Left hindlimb (tissue), 1 donor: ENCODE results near the gene CACNA1B.

Experiments used
- DNase-seq: peaks from one replicate; pipeline ENCODE4 v3.0.0-alpha.2; 2018

CACNA1B gene

GRCh38 chr9:138061631-138062030 lies 184.0 kb downstream of the CACNA1B start:
- DNase-seq: no peak

GRCh38 chr9:138062196-138062595 lies 184.6 kb downstream of the CACNA1B start:
- DNase-seq: no peak

GRCh38 chr9:138063033-138063432 lies 185.5 kb downstream of the CACNA1B start:
- no peak for DNase-seq

DNA sequence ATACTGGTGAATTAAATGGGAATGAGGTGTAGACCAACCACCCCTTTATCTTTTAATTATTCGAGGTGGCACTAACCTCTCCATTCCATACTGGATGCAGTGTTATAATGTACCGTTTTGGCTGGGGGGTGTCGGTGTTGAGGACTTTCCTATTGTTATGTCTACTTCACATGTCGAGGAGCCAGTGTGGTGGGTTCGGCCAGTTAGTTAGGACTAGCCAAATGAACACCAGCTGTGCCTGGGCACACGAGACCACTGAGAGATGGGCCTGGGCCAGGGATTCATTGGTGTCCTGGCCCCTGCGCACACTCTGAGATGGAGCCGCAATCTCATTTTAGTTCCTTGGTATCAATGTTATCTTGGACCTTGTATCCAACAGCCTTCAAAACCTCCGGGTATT lies 186.2 kb downstream of the CACNA1B start:
- DNase-seq: no peak

GRCh38 chr9:138064547-138064946 lies 187.0 kb downstream of the CACNA1B start:
- DNase-seq: no peak

- DNase-seq: no peak
These were observed 187.7 kb downstream of the CACNA1B start for GRCh38 chr9:138065287-138065686.

DNA sequence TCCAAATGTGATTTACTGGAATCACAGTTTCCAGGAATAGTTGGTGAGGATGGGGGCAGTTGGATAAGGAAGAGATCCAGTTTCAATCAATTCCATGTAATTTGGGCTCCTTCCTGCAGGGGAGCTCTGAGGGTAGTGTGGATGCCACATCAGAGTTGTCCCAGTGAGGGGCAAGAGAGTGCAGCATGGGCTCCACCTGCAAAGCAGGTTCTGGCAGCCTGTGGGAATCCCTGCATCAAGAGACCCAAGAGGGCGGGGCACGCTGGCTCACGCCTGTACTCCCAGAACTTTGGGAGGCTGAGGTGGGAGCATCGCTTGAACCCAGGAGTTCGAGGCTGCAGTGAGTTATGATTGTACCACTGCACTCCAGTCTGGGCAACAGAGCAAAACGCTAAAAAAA lies 188.5 kb downstream of the CACNA1B start:
- no peak for DNase-seq

- no peak for DNase-seq
These were observed 190.2 kb downstream of the CACNA1B start for GRCh38 chr9:138067613-138068367.

- DNase-seq: no peak
These were observed 191.0 kb downstream of the CACNA1B start for GRCh38 chr9:138068601-138069035.

DNA sequence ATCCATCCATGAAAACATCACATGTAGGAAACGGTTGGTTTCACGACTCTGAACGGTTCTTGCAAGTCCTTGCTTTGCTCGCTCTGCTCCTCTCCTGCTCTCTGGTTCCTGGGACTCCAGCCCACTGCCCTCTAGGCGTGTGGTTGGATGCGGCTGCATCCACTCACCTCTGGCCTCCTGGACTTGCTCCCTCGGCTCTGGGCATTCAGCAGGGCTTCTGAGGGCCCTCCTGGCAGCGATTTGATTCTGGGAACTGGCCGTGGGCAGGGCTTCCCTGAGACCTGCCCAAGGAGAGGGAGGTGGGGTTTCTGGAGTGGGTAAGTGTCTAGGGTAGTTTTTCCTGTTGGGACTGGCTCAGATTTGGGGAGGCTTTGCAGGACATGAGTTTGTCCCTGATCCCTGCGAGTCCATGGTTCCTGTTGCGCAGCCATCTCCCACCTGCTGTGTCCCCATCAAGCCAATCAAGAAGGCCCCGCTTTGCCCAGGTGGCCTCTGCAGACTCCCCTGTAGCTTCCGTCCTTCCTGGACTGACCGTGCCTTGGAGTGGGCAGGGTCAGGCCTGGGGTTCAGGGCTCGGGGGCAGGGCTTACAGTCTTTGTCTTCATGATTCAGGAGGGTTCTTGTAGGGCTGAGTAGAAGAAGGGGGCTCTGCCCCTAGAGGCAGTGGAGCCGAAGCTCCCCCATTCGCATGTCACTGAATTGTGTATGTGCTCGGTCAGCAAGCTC lies 192.3 kb downstream of the CACNA1B start:
- no peak for DNase-seq

DNA sequence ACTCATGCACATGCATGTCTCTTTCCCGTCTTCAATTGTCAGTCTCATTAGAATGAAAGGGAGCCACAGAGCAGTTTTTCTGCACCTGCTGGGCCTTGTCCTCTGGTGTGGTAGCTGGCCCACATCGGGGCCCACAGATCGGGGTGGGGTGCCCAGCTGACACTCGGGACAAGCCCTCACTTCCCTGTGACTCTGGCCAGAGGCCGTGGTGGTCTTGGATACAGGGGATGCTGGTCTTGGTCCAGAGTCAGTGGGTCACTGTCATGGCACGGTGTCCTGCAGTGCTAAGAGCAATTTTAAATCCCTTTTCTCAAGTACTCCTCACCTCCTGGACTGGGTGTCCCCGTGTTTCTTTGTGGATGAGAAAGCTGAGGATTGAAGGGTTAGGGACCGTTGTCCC lies 193.2 kb downstream of the CACNA1B start:
- no peak for DNase-seq

GRCh38 chr9:138071292-138071691 lies 193.7 kb downstream of the CACNA1B start:
- DNase-seq: no peak

- DNase-seq: no peak
These were observed 194.1 kb downstream of the CACNA1B start for GRCh38 chr9:138071731-138072130.

DNA sequence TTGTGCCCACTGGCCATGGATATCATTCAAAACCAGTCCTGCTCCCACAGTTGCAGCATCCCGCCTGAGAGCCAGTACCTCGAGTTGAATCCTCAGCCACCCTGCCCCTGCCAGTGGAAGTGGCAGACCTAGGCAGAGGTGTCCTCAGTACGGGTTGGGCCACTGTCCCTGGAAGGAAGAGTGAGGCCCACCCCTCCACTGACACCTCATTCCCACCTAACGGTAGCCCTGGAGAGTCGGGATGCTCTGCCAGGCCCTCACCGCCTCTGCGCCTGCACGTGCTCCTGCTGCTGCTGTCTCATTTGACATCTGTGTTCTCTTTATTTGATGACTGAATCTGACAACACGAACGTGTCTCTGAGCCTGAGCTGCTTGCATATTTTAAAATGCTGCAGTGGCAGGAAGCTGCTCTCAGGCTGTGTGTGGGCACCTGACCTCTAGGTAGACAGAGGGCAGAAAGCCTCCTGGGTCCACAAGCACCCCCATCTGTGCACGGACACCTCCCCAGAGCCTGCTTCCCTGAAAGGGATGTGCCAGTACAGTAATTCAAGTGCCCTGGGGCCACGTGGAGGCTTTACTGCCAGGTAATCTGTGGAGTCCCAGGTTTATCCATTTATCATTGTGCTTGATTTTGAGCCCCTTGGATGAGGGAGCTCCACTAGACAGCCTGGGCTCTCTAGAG lies 194.7 kb downstream of the CACNA1B start:
- no peak for DNase-seq

GRCh38 chr9:138072897-138073296 lies 195.3 kb downstream of the CACNA1B start:
- DNase-seq: no peak

- no peak for DNase-seq
These were observed 195.8 kb downstream of the CACNA1B start for GRCh38 chr9:138073408-138073807.

DNA sequence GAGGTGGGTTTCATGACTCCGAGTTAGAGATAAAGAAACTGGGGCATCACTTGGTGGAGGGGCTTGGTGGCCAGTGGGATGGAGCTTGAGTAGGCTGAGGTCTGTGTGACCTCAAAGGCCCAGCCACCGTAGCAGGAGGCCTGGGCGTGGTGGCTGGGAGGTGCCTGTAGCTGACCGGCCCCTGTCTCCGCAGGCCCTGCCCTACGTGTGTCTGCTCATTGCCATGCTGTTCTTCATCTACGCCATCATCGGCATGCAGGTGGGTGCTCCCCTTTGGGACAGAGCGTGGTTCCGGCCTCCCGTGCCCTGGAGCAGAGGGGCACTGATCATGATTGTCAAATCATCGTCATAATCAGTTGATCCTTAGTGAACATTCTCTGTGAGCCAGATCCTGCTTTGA lies 196.2 kb downstream of the CACNA1B start:
- DNase-seq: no peak

- DNase-seq: no peak
These were observed 196.9 kb downstream of the CACNA1B start for GRCh38 chr9:138074516-138074915.

GRCh38 chr9:138075496-138075895 lies 197.9 kb downstream of the CACNA1B start:
- no peak for DNase-seq

DNA sequence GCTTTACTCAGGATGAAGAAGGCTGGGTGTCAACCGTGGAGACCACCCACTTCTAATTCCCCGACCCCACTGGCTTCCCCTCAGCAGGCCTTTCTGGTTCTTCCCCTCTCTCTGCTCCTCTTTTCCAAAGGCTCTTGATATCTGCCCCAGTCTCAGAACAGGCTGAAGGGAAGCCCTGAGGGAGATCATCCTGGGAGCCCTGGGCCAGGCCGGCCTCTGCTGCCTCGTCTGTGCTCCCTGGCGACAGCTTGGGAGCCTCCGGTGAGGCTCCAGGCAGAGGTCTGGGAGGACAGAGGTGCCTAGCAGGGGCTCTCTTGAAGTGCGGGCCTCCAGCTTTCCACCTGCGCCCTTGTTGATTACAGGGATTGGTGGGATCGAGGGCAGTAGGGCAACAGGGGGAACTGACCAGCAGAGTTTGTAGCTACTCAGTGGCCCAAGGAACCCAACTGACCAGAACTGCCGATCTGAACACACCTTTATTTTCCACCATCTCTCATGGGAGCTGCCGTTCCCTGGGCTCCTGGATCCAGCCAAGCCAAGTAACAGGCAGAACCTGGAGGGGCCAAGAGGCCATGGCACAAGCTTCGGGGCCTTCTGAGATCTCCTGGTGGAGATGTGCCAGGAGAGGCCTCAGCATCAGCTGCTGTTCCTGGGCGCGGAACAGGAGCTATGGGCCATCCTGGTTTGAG lies 198.5 kb downstream of the CACNA1B start:
- DNase-seq: no peak

DNA sequence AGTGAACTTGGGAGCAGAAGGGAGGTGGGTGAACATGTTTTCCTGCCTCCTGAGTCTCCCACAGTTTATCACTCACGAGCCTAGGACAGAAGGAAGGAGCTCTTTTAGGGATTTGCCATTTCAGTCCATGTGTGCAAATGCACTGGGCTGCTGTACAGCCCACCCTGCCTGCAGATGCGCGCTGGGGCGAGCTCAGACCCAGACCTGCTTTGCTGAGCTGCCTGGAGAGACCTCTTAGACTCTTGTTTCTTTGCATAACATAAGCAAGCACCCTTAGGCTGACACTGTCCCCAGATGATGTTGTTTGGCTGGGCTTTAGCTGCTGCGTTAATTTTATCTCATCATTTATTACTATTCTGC lies 199.0 kb downstream of the CACNA1B start:
- DNase-seq: no peak

GRCh38 chr9:138077126-138077525 lies 199.5 kb downstream of the CACNA1B start:
- no peak for DNase-seq

DNA sequence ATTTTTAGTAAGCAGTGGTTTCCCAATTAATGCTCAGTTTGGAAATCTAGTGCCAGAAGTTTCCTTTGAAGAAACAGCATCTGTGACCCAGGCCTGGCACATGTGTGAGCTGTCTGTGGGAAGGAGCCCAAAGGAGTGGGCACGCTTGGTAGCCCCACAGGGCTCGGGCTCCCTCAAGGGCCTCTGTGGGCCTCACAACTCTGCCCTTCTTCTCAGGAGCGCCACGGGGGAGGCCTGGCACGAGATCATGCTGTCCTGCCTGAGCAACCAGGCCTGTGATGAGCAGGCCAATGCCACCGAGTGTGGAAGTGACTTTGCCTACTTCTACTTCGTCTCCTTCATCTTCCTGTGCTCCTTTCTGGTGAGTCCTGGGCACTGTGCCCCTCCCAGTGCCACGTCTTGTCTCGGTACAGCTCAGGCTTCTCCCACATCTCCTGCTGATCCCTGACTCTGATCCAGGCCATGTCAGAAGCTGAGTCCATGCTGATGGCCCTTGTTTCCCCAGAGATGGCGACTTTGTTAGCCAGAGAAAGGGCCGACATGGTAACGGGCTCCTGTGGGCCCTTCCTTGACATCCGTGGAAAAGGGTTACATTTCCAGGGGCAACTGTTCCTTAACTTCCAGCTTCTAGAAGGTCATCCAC lies 200.4 kb downstream of the CACNA1B start:
- DNase-seq: no peak
